ENCODE measurements around the gene PLCD3. TPM values are rescaled to one million over a fixed set of nuclear protein-coding genes. Genes with fewer than 3 reads are reported as not detected.

The PLCD3 gene
- total and polyA plus RNA-seq, 2 of the 13 experiments (the other 11 are each of a cell fraction or from before 2014, with no cell fraction given) = 11.3 to 39.1 TPM

- no peaks in the 10 kb centered on the region for H3K79me2 ChIP-seq (ENCODE audit: insufficient read depth, low read length)
- H3K27ac ChIP-seq (ENCODE audit: extremely low read length, insufficient read depth, low read length) = peak overlapping the region; percentile 26
- CTCF ChIA-PET (ENCODE audit: low intra/inter-chr PET ratio, low total read pairs) = interaction anchor here (1.0 kb wide), 1 partner anchor 43 kb away, joined by 4 read pairs; the partner anchor contains the start of gene ACBD4
- FAIRE-seq (peak; percentile 23), DNase-seq (ENCODE audit: low spot score) (peak; percentile 82), ATAC-seq (peak; percentile 85)
- POLR2A ChIA-PET = interaction anchor here (1.1 to 2.5 kb wide), 4 partner anchors 19 to 68 kb away, joined by 3 to 11 read pairs (median 6); partner anchors contain the start of genes HEXIM1 and NMT1
- no peaks in the 10 kb centered on the region for H3K27me3 ChIP-seq (ENCODE audit: control insufficient read depth in 1 of 2, insufficient read depth in 2 of 2, low read length in 2 of 2)
- no peak overlapping the region for H3K4me2 ChIP-seq (ENCODE audit: low read depth, low read length)
- peaks cover 23% of the 10 kb centered on the region for H3K4me1 ChIP-seq (ENCODE audit: insufficient read depth, low read length)
- no peaks in the 10 kb centered on the region for H3K9me3 ChIP-seq (ENCODE audit: low read length)
- no peak overlapping the region for H2AFZ ChIP-seq (ENCODE audit: low read length)
- BruUV-seq (replicated peaks) = no TSS peak
- H3K4me3 ChIP-seq (replicated peaks in 1 of 3; ENCODE audit: insufficient read depth in 1 of 3, low read depth in 2 of 3, low read length in 3 of 3) = no peak overlapping the region
- intact Hi-C loops (cut with micrococcal nuclease; ENCODE audit: unreplicated experiment) (loop anchor here (10.0 kb wide), 1 partner anchor 188 kb away; a partner anchor contains a TSS), in situ Hi-C loops (cut with HindIII; ENCODE audit: extremely low pct_ligation_motif_present, low pct_unique_long_range_greater_than_20kb) (no loop called here)
- WGBS (ENCODE audit: low lambda C conversion rate) = 73% methylated on average over 6 of the region's 6 CpGs
- H4K20me1 ChIP-seq (ENCODE audit: insufficient read depth, low read length) = no peaks in the 10 kb centered on the region
- 0 out of 2 replicates have a peak overlapping the region, but pooled peaks have one; percentile 20 for H3K9ac ChIP-seq (ENCODE audit: insufficient read depth, low read depth, low read length)
- peaks cover 55 to 89% of the 10 kb centered on the region in 2 experiments for H3K36me3 ChIP-seq (replicated peaks in 1 of 2; ENCODE audit: control insufficient read depth in 1 of 2, insufficient read depth in 2 of 2, low read length in 2 of 2)
- TF ChIP-seq KDM4B (CRISPR knock-in tag; IDR thresholded peaks at IDR 0.05) = no peak
- no peak for TF ChIP-seq ZNF136 (CRISPR knock-in tag; IDR thresholded peaks at IDR 0.05; ENCODE audit: low read depth)
- no peak for TF ChIP-seq ZNF790 (CRISPR knock-in tag; IDR thresholded peaks at IDR 0.05; ENCODE audit: borderline replicate concordance)
- peak; percentile 70; the same call in 1 of the 3 replicates for TF ChIP-seq MXI1 (IDR thresholded peaks at IDR 0.05; ENCODE audit: borderline replicate concordance, low read depth, low read length)
- no peak for TF ChIP-seq ZNF317 (CRISPR knock-in tag; IDR thresholded peaks at IDR 0.05)
- TF ChIP-seq ZNF431 (CRISPR knock-in tag; IDR thresholded peaks at IDR 0.05; ENCODE audit: borderline replicate concordance, low read depth) = no peak
- TF ChIP-seq MIER3 (CRISPR knock-in tag; IDR thresholded peaks at IDR 0.05; ENCODE audit: borderline replicate concordance) = peak; percentile 34; the same call in 1 of the 2 replicates
- TF ChIP-seq ZNF687 (CRISPR knock-in tag; IDR thresholded peaks at IDR 0.05) = peak; percentile 74
- no peak for TF ChIP-seq USF2 (IDR thresholded peaks at IDR 0.05; ENCODE audit: low read depth, low read length)
- no peak for TF ChIP-seq USF2 (CRISPR knock-in tag; IDR thresholded peaks at IDR 0.05; ENCODE audit: borderline replicate concordance)
- no peak for TF ChIP-seq ZNF44 (CRISPR knock-in tag; IDR thresholded peaks at IDR 0.05)
- TF ChIP-seq NR2F6 (IDR thresholded peaks at IDR 0.05) = no peak
- 0 out of 2 replicates have a peak, but pooled peaks have one; percentile 28 for TF ChIP-seq NR2F6 (CRISPR knock-in tag; IDR thresholded peaks at IDR 0.05)
- TF ChIP-seq BCLAF1 (IDR thresholded peaks at IDR 0.05) = no peak
- no peak for TF ChIP-seq MZF1 (CRISPR knock-in tag; IDR thresholded peaks at IDR 0.05; ENCODE audit: borderline replicate concordance)
- peak; percentile 52; the same call in 1 of the 2 replicates for TF ChIP-seq HNRNPL (IDR thresholded peaks at IDR 0.05; ENCODE audit: low read depth, low read length)
Observed at GRCh38 chr17:45092911-45093430, 39.3 kb downstream of the PLCD3 start.
